ENCODE results near the gene POLR2E.

DNA sequence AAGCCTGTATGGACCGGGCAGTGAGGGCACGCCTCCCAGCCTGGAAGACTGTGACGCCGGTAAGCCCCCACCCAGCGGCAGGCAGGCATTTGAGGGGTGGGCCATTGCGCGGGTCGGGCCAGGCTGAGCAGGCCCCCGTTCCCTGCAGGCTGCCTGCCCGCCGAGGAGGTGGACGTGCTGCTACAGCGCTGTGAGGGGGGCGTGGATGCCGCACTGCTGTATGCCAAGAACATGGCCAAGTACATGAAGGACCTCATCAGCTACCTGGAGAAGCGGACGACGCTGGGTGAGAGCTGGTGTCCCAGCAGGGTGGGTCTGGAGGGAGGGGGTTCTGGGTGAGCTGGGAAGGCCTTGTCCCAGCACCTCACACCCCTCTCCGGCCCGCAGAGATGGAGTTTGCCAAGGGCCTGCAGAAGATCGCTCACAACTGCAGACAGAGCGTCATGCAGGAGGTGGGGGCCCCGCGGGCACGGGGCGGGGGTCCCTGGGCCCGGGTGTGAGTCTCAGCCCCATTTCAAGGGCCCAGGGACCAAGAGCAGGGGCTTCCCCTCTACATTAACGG, 21.1 kb downstream of the POLR2E start:
- TF ChIP-seq CTCF (conservative IDR thresholded peaks at IDR 0.05) = no peak
- TF ChIP-seq EZH2 (IDR thresholded peaks at IDR 0.05; ENCODE audit: low read depth) = no peak
